DMS53 treated with DMSO at 0.1 percent for 48 hours (cell line): ENCODE results near the gene CNTNAP3B.
"Not testable (repeated sequence)": the region's sequence is repeated elsewhere in the genome, so short reads cannot be mapped to it uniquely, and the experiment has no call there.

Source experiments
- DNase-seq: peaks from one replicate; lab custom pipeline; 2025; ENCODE audit not compliant: unreplicated experiment; lab: John Stamatoyannopoulos, UW

The CNTNAP3B gene

GRCh38 chr9:42129073-42129729, at the start of gene CNTNAP3B:
Gene CNTNAP3B, minus strand, starts transcription at chr9:42129426. Its CDS starts 332 bp downstream, at chr9:42129094.
- DNase-seq: not testable (repeated sequence)

- not testable (repeated sequence) for DNase-seq
These were observed 31.1 kb upstream of the CNTNAP3B start for GRCh38 chr9:42160299-42160698.

- not testable (repeated sequence) for DNase-seq
These were observed 2.0 kb downstream of the CNTNAP3B start for GRCh38 chr9:42127056-42127841.

- DNase-seq: not testable (repeated sequence)
These were observed 8.2 kb downstream of the CNTNAP3B start for GRCh38 chr9:42121007-42121406.

GRCh38 chr9:42095929-42096328, 33.3 kb downstream of the CNTNAP3B start:
- DNase-seq: not testable (repeated sequence)

- DNase-seq: not testable (repeated sequence)
These were observed 44.7 kb downstream of the CNTNAP3B start for GRCh38 chr9:42084559-42084952.

- not testable (repeated sequence) for DNase-seq
These were observed 45.2 kb downstream of the CNTNAP3B start for GRCh38 chr9:42083877-42084558.

GRCh38 chr9:42080376-42080775, 48.9 kb downstream of the CNTNAP3B start:
- DNase-seq: not testable (repeated sequence)

GRCh38 chr9:42074868-42075267, 54.4 kb downstream of the CNTNAP3B start:
- DNase-seq: not testable (repeated sequence)

- DNase-seq: not testable (repeated sequence)
These were observed 58.2 kb downstream of the CNTNAP3B start for GRCh38 chr9:42071026-42071425.

- not testable (repeated sequence) for DNase-seq
These were observed 59.0 kb downstream of the CNTNAP3B start for GRCh38 chr9:42070035-42070799.

- not testable (repeated sequence) for DNase-seq
These were observed 75.4 kb downstream of the CNTNAP3B start for GRCh38 chr9:42053874-42054273.

- not testable (repeated sequence) for DNase-seq
These were observed 78.5 kb downstream of the CNTNAP3B start for GRCh38 chr9:42050701-42051100.

- DNase-seq: not testable (repeated sequence)
These were observed 84.7 kb downstream of the CNTNAP3B start for GRCh38 chr9:42044422-42045010.

- DNase-seq: not testable (repeated sequence)
These were observed 95.7 kb downstream of the CNTNAP3B start for GRCh38 chr9:42033541-42033940.

- not testable (repeated sequence) for DNase-seq
These were observed 108.6 kb downstream of the CNTNAP3B start for GRCh38 chr9:42020639-42021038.

- DNase-seq: not testable (repeated sequence)
These were observed 110.9 kb downstream of the CNTNAP3B start for GRCh38 chr9:42018220-42018922.

- DNase-seq: not testable (repeated sequence)
These were observed 114.9 kb downstream of the CNTNAP3B start for GRCh38 chr9:42014317-42014716.

GRCh38 chr9:41991607-41992006, 137.6 kb downstream of the CNTNAP3B start:
- DNase-seq: not testable (repeated sequence)

- not testable (repeated sequence) for DNase-seq
These were observed 149.0 kb downstream of the CNTNAP3B start for GRCh38 chr9:41980271-41980670.
